ENCODE data around the gene HECW1. TPM values are rescaled to one million over a fixed set of nuclear protein-coding genes. Genes with fewer than 3 reads are reported as not detected.
"Not testable (repeated sequence)": the region's sequence is repeated elsewhere in the genome, so short reads cannot be mapped to it uniquely, and the experiment has no call there.

HECW1 gene
- total RNA-seq, 1 experiment from 2014 or later: 6.7 TPM

- DNase-seq (ENCODE audit: low read depth): no peak
Measured at GRCh38 chr7:43577485-43577951, 465.1 kb downstream of the HECW1 start.

GRCh38 chr7:43582503-43583423 lies 470.3 kb downstream of the HECW1 start, which contains the start of gene STK17A:
TSS of gene STK17A (plus strand) at chr7:43583108. CDS start at chr7:43583244, 136 bp downstream.
- peak; percentile 87 for DNase-seq (ENCODE audit: low read depth)

GRCh38 chr7:43583424-43584194 lies 471.2 kb downstream of the HECW1 start:
- peak; percentile 70 for DNase-seq (ENCODE audit: low read depth)

GRCh38 chr7:43584195-43584586 lies 471.7 kb downstream of the HECW1 start:
- peak; percentile 72 for DNase-seq (ENCODE audit: low read depth)

GRCh38 chr7:43584733-43585132 lies 472.3 kb downstream of the HECW1 start:
- not testable (repeated sequence) for DNase-seq (ENCODE audit: low read depth)

- no peak for DNase-seq (ENCODE audit: low read depth)
Measured at GRCh38 chr7:43585562-43585961, 473.1 kb downstream of the HECW1 start.

- no peak for DNase-seq (ENCODE audit: low read depth)
Measured at GRCh38 chr7:43586251-43586900, 473.9 kb downstream of the HECW1 start.

GRCh38 chr7:43588477-43589132 lies 476.2 kb downstream of the HECW1 start:
- DNase-seq (ENCODE audit: low read depth): no peak

GRCh38 chr7:43589133-43589478 lies 476.7 kb downstream of the HECW1 start:
- DNase-seq (ENCODE audit: low read depth): no peak

- no peak for DNase-seq (ENCODE audit: low read depth)
Measured at GRCh38 chr7:43589728-43590127, 477.3 kb downstream of the HECW1 start.

GRCh38 chr7:43590862-43591557 lies 478.6 kb downstream of the HECW1 start:
- DNase-seq (ENCODE audit: low read depth): no peak

- no peak for DNase-seq (ENCODE audit: low read depth)
Measured at GRCh38 chr7:43591558-43592180, 479.2 kb downstream of the HECW1 start.

- DNase-seq (ENCODE audit: low read depth): no peak
Measured at GRCh38 chr7:43592326-43592725, 479.9 kb downstream of the HECW1 start.

GRCh38 chr7:43593010-43593409 lies 480.6 kb downstream of the HECW1 start:
- peak; percentile 54 for DNase-seq (ENCODE audit: low read depth)

GRCh38 chr7:43594020-43594419 lies 481.6 kb downstream of the HECW1 start:
- DNase-seq (ENCODE audit: low read depth): no peak

- DNase-seq (ENCODE audit: low read depth): peak; percentile 68
Measured at GRCh38 chr7:43596426-43596825, 484.0 kb downstream of the HECW1 start.

- no peak for DNase-seq (ENCODE audit: low read depth)
Measured at GRCh38 chr7:43600056-43600455, 487.6 kb downstream of the HECW1 start.

- no peak for DNase-seq (ENCODE audit: low read depth)
Measured at GRCh38 chr7:43602256-43602655, 489.8 kb downstream of the HECW1 start.

GRCh38 chr7:43604251-43604650 lies 491.8 kb downstream of the HECW1 start:
- DNase-seq (ENCODE audit: low read depth): no peak

- DNase-seq (ENCODE audit: low read depth): no peak
Measured at GRCh38 chr7:43609097-43609496, 496.6 kb downstream of the HECW1 start.
